ENCODE results near the gene ATF1.
"Not testable (repeated sequence)": the region's sequence is repeated elsewhere in the genome, so short reads cannot be mapped to it uniquely, and the experiment has no call there.

The ATF1 gene

DNA sequence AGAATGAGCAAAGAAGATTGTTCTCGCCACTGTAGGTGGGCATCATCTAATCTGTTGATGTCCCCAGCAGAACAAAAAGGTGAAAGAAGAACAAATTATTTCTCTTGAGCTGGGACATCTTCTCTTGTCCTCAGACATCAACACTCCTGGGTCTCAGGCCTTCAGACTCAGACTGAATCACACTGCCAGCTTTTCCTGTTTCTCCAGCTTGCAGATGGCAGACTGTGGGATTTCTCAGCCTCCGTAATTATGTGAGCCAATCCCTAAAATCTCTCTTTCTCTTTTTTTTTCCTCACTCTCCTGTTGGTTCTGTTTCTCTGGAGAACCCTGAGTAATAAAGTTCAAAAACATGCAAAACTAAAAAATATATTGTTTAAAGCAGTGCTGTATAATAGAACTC is 75.1 kb downstream of the ATF1 start:
- no peak for DNase-seq (ENCODE audit: low spot score in 2 of 2)
- in situ Hi-C loops (cut with MboI; ENCODE audit: low sequenced_read_pairs) = no loop called here
- H3K36me3 ChIP-seq (replicated peaks) = no peaks in the 10 kb centered on the region

DNA sequence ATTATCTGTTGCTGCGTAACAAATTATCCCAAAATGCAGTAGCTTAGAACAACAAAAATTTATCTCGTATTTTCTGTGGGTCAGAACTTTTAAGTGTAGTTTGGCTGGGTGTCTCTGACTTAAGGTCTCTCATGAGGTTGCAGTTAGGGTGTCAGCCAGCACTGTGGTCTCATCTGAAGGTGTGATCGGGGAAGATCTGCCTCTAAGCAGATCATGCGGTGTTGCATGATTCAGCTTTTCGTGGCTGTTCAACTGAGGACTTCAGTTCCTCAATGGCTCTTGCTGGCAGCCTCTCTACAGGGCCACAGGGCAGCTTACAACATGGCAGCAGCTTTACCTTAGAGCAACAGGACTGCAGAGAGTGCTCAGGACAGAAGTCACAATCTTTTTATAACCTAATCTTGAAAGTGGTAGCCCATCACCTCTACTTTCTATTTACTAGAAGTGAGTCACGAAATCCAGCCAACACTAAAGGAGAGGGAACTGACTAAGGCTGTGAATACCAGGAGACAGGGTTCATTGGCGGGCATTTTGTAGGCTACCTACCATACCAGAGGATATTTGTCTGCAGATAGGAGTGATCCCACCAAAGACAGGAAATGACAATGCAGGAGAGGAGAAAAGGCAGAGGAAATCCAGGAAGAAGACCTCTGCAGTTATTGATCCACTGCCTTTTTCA is 77.0 kb downstream of the ATF1 start:
- Histone ChIP-seq H3K9me3 (no peaks in the 10 kb centered on the region), H3K27me3 (ENCODE audit: low read depth) (no peaks in the 10 kb centered on the region), H3K4me1 (no peaks in the 10 kb centered on the region), H3K4me3 (no peak overlapping the region), H3K36me3 (replicated peaks) (no peaks in the 10 kb centered on the region)
- in situ Hi-C loops (cut with MboI; ENCODE audit: low sequenced_read_pairs) = no loop called here
- DNase-seq (ENCODE audit: low spot score in 2 of 2) = no peak

More for the DNA sequence above, 75.1 kb downstream of the ATF1 start:
- Histone ChIP-seq H3K4me3 (no peak overlapping the region), H3K4me1 (no peaks in the 10 kb centered on the region), H3K27me3 (ENCODE audit: low read depth) (no peaks in the 10 kb centered on the region), H3K9me3 (peaks cover 5% of the 10 kb centered on the region)

DNA sequence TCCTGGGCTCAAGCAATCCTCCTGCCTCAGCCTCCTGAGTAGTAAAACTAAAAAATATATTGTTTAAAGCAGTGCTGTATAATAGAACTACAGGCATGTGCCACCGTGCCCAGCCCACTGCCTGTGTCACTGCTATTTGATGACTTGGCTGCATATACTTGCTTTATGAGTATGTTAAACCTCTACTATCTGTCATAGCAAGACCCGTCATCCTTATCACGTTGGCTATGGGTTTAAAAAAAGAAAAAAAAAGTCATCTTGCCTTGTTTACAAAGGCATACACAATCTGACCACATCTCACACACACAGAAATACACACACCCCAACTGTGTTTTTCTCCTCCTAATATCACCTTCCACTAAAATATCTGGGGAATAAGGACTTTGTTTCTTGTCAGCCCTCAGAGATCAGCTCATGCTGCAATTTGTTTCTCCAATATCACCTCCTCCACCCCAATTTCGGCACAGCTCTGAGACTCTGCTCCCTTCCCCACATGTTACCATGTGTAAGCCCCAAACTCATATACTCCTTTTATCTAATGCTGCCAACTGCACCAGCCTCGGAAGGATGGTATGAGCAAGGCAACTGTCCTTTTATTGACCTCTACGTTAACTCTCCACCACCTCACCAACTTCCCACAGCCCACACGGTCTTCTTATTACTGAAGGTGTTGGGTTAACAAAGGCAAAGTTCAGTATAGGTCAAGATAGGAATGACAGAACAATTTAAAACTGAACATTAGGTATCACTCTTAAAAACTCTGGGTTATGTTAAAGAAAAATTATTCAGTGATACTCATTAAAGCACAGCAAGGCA is 78.0 kb downstream of the ATF1 start:
- DNase-seq (ENCODE audit: low spot score in 2 of 2) = no peak
- Histone ChIP-seq H3K4me1 (no peaks in the 10 kb centered on the region), H3K36me3 (replicated peaks) (no peaks in the 10 kb centered on the region), H3K9me3 (no peaks in the 10 kb centered on the region), H3K27me3 (ENCODE audit: low read depth) (no peaks in the 10 kb centered on the region), H3K4me3 (no peak overlapping the region)
- in situ Hi-C loops (cut with MboI; ENCODE audit: low sequenced_read_pairs) = no loop called here

DNA sequence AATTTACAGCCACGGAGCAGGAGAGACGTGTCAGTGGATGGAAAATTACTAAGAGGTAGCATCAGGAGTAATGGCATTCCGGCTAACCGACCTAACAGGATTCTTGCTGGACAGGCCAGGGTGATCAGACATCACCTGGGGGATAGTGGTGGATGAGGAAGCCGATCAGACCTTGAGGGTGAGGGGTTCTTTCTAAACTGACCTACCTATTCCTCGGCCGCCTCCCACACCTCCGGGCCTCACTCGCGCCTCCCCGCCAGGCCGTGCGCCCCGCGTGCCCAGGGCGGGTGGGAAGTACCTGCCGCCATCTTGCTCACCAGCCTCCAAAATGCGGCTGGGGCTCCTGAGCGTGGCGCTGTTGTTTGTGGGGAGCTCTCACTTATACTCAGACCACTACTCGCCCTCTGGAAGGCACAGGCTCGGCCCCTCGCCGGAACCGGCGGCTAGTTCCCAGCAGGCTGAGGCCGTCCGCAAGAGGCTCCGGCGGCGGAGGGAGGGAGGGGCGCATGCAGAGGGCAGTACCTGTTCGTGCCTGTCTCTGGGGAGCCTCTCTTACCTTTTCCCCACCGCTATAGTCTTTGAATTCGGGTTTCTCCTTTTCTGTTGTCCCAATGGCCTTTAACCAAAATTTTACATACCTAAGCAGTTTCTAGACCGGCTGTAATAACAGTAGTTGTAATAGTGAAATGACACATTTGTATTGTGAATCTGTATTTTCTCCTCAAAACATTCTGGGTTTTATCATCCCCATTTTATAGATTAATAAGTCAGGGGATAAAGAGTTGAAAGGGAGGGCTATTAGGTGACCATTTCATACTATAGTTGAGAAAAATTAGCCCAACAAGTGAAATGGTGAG is 79.0 kb downstream of the ATF1 start, which contains the start of gene TMPRSS12:
Gene TMPRSS12 (plus strand): TSS at position 290 of the 857 bp plus-strand sequence. CDS start 39 bp downstream, at position 329.
- H3K36me3 ChIP-seq (replicated peaks) = no peaks in the 10 kb centered on the region
- no peaks in the 10 kb centered on the region for H3K9me3 ChIP-seq
- H3K4me3 ChIP-seq = no peak within 1 kb of the TSS
- DNase-seq (ENCODE audit: low spot score in 2 of 2) = no peak
- H3K27me3 ChIP-seq (ENCODE audit: low read depth) = no peaks in the 10 kb centered on the region
- no peaks in the 10 kb centered on the region for H3K4me1 ChIP-seq
- in situ Hi-C loops (cut with MboI; ENCODE audit: low sequenced_read_pairs) = no loop called here

GRCh38 chr12:50845021-50845647 is 81.2 kb downstream of the ATF1 start:
- DNase-seq (ENCODE audit: low spot score in 2 of 2) = no peak
- no peaks in the 10 kb centered on the region for H3K9me3 ChIP-seq
- H3K36me3 ChIP-seq (replicated peaks) = no peaks in the 10 kb centered on the region
- no peaks in the 10 kb centered on the region for H3K4me1 ChIP-seq
- H3K27me3 ChIP-seq (ENCODE audit: low read depth) = no peaks in the 10 kb centered on the region; the same call in 1 of the 2 replicates
- in situ Hi-C loops (cut with MboI; ENCODE audit: low sequenced_read_pairs) = no loop called here
- no peak overlapping the region for H3K4me3 ChIP-seq

DNA sequence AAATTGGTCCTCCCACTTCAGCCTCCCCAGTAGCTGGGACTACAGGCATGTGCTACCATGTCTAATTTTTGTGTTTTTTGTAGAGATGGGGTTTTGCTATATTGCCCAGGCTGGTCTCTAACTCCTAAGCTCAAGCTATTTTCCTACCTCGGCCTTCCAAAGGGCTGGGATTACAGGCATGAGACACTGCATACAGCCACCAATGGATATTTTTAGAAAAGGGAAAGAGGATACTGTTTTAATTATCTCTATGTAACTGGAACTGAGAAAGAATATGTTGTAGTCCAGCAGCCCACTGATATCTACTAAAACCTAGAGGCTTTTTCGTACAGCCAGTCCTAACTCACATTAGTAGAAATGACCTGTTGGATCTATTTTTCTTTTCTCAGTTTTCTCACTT is 85.1 kb downstream of the ATF1 start:
- in situ Hi-C loops (cut with MboI; ENCODE audit: low sequenced_read_pairs) = no loop called here
- Histone ChIP-seq H3K9me3 (0 out of 2 replicates have a peak, but pooled peaks cover 2% of the 10 kb centered on the region), H3K36me3 (replicated peaks) (no peaks in the 10 kb centered on the region), H3K4me1 (no peaks in the 10 kb centered on the region), H3K4me3 (no peak overlapping the region), H3K27me3 (ENCODE audit: low read depth) (no peaks in the 10 kb centered on the region; the same call in 1 of the 2 replicates)
- no peak for DNase-seq (ENCODE audit: low spot score in 2 of 2)

DNA sequence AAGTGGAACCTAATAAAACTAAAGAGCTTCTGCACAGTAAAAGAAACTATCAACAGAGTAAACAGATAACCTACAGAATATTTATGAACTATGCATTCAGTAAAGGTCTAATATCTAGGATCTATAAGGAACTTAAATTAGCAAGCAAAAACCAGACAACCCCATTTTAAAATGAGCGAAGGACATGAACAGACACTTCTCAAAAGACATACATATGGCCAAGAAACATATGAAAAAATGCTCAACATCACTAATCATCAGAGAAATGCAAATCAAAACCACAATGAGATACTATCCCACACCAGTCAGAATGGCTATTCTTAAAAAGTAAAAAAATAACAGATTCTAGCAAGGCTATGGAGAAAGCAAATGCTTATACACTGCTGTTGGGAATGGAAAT is 91.3 kb downstream of the ATF1 start:
- in situ Hi-C loops (cut with MboI; ENCODE audit: low sequenced_read_pairs); H3K4me3 ChIP-seq; H3K36me3 ChIP-seq (replicated peaks); H3K9me3 ChIP-seq; DNase-seq (ENCODE audit: low spot score in 2 of 2); H3K27me3 ChIP-seq (ENCODE audit: low read depth); H3K4me1 ChIP-seq: not testable (repeated sequence)

GRCh38 chr12:50855679-50856078 is 91.8 kb downstream of the ATF1 start:
- H3K4me3 ChIP-seq; H3K9me3 ChIP-seq; H3K4me1 ChIP-seq; H3K27me3 ChIP-seq (ENCODE audit: low read depth); in situ Hi-C loops (cut with MboI; ENCODE audit: low sequenced_read_pairs); DNase-seq (ENCODE audit: low spot score in 2 of 2); H3K36me3 ChIP-seq (replicated peaks): not testable (repeated sequence)

DNA sequence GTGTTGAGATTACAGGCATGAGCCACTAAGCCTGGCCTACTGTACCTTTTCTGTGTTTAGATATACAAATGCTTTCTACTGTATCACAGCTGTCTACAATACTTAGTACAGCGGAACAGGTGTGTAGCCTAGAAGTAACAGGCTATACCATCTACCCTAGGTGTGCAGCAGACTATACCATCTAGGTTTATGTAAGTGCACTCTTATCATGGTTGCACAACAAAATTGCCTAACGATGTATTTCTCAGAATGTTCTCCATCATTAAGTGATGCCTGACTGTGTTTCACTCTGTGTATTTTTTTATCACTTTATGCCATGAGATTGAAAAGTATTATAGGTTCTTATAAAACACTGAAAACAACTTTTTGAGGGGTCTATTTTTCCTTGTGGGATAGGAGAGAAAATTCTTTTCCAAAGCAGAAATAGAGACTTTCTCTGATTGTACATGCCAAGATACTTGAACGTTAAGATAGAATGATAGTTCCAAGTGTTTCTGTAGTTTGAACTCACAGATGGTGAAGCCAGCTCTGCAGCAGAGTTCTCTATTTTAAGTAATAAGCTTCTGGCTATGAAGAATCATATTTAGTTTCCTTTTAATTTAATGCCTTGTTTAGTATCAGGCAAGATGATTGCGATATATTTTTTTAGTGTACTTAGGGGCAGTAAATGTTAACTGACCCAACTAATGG is 95.9 kb downstream of the ATF1 start:
- no peaks in the 10 kb centered on the region for H3K4me1 ChIP-seq
- no peak overlapping the region for H3K4me3 ChIP-seq
- no peaks in the 10 kb centered on the region for H3K9me3 ChIP-seq
- H3K27me3 ChIP-seq (ENCODE audit: low read depth) = no peaks in the 10 kb centered on the region
- in situ Hi-C loops (cut with MboI; ENCODE audit: low sequenced_read_pairs) = no loop called here
- H3K36me3 ChIP-seq (replicated peaks) = no peaks in the 10 kb centered on the region
- DNase-seq (ENCODE audit: low spot score in 2 of 2) = no peak

- Histone ChIP-seq H3K4me3 (no peak overlapping the region), H3K36me3 (replicated peaks) (no peaks in the 10 kb centered on the region), H3K4me1 (no peaks in the 10 kb centered on the region), H3K27me3 (ENCODE audit: low read depth) (no peaks in the 10 kb centered on the region), H3K9me3 (peaks cover 2% of the 10 kb centered on the region; the same call in 1 of the 2 replicates)
- in situ Hi-C loops (cut with MboI; ENCODE audit: low sequenced_read_pairs) = no loop called here
- DNase-seq (ENCODE audit: low spot score in 2 of 2) = no peak
These were observed 98.4 kb downstream of the ATF1 start for GRCh38 chr12:50862316-50862715.

DNA sequence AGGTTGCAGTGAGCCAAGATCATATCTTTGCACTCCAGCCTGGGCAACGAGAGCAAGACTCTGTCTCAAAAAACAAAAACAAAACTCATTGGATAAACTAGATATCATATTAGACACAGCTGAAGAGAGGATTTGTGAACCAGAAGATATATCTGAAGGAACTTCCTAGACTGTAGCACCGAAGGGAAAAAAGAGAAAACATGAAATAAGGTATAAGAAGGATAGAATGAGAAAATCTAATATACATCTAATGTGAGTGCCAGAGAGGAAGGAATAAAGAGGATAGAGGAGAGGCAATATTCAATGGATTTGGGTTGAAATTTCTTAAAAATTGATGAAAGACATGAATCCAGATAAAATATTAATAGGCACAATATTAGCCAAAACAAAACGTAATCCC is 101.4 kb downstream of the ATF1 start:
- no peak overlapping the region for H3K4me3 ChIP-seq
- no peak for DNase-seq (ENCODE audit: low spot score in 2 of 2)
- no peaks in the 10 kb centered on the region for H3K4me1 ChIP-seq
- no peaks in the 10 kb centered on the region for H3K27me3 ChIP-seq (ENCODE audit: low read depth)
- peaks cover 2% of the 10 kb centered on the region; the same call in 1 of the 2 replicates for H3K9me3 ChIP-seq
- in situ Hi-C loops (cut with MboI; ENCODE audit: low sequenced_read_pairs) = no loop called here
- H3K36me3 ChIP-seq (replicated peaks) = no peaks in the 10 kb centered on the region

DNA sequence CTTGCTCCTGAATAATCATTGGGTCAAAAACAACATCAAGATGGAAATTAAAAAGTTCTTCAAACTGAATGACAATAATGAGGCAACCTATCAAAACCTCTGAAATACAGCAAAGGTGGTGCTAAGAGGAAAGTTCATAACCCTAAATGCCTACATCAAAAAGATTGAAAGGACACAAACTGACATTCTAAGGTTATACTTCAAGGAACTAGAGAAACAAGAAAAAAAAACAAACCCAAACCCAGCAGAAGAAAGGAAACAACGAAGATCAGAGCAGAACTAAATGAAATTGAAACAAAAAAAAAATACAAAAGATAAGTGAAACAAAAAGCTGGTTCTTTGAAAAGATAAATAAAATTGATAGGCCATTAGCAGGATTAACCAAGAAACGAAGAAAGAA is 105.0 kb downstream of the ATF1 start:
- DNase-seq (ENCODE audit: low spot score in 2 of 2); H3K4me1 ChIP-seq; in situ Hi-C loops (cut with MboI; ENCODE audit: low sequenced_read_pairs); H3K27me3 ChIP-seq (ENCODE audit: low read depth); H3K4me3 ChIP-seq; H3K9me3 ChIP-seq; H3K36me3 ChIP-seq (replicated peaks): not testable (repeated sequence)
